Activated CD8-positive, alpha-beta T cell treated with anti-CD3 and anti-CD28 coated beads, Interleukin-2, amount 10 ng/mL, durations not matched to agents 7 days and 5 days (primary cell): Measurements from ENCODE around the gene SLIRP. TPM values are rescaled to one million over a fixed set of nuclear protein-coding genes. Genes with fewer than 3 reads are reported as not detected.

ENCODE experiments used
- ATAC-seq: fragments of 150-1000 bp; cut with Tn5 transposase; one replicate; pipeline ENCODE4 v1.10.0; 2021; ENCODE audit warnings: moderate library complexity
- CTCF ChIA-PET: fragments of 350-600 bp; sonication (Branson Sonifier 250); formaldehyde crosslinking; loops from one replicate; lab custom pipeline; 2021; ENCODE audit warnings: antibody characterized with exemption; lab: Charles Lee
- POLR2A ChIA-PET: fragments of 350-600 bp; sonication (Branson Sonifier 250); formaldehyde crosslinking; loops from one replicate; lab custom pipeline; 2021; ENCODE audit warnings: antibody characterized with exemption; lab: Charles Lee
- DNase-seq: peaks from one replicate; pipeline ENCODE4 v3.0.0-alpha.2; 2020
- H3K27ac Mint-ChIP-seq: one replicate; pipeline ENCODE4 v1.8.0; 2021; ENCODE audit warnings: mild to moderate bottlenecking, mixed read lengths
- H3K27me3 Mint-ChIP-seq: one replicate; pipeline ENCODE4 v1.8.0; 2021; ENCODE audit warnings: low read depth, mixed read lengths
- H3K36me3 Mint-ChIP-seq: one replicate; pipeline ENCODE4 v1.8.0; 2021; ENCODE audit warnings: low read depth, mixed read lengths
- H3K4me1 Mint-ChIP-seq: one replicate; pipeline ENCODE4 v1.8.0; 2021; ENCODE audit warnings: low read depth, mixed read lengths
- H3K4me3 Mint-ChIP-seq: one replicate; pipeline ENCODE4 v1.8.0; 2021; ENCODE audit warnings: mild to moderate bottlenecking, mixed read lengths
- H3K9me3 Mint-ChIP-seq: one replicate; pipeline ENCODE4 v1.8.0; 2022; ENCODE audit warnings: mixed read lengths; ENCODE audit not compliant: insufficient read depth
- total RNA-seq, 2 experiments: library from RNA; stranded (reverse); gene quantifications; one replicate each; pipeline ENCODE4 v1.2.3, GENCODE V29; 2021

Gene SLIRP
- total RNA-seq, 2 experiments from 2014 or later = 92.1 to 101 TPM

DNA sequence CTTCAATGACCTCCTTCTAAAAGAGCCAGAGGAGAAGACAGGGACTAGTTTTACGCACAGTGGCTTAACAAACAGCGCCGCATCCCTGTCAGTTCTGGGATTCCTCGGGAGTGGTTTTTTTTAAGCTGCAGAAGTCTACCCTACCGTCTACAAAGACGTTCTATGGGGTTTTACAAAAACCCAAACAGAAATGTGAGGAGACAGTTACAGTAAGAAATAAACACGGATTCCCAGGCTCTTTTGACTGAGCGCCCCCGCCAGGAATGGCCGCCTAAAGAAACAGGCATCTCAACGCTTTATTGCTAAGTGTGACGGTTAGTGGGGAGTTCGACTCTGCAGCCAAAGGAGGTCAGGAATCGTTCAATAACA is 564 bp upstream of the SLIRP start:
- Mint-ChIP-seq H3K27ac (peak overlapping the region; percentile 90), H3K4me1 (peaks cover 26% of the 10 kb centered on the region), H3K36me3 (peaks cover 35% of the 10 kb centered on the region), H3K4me3 (peak overlapping the region; percentile 89), H3K9me3 (no peaks in the 10 kb centered on the region), H3K27me3 (no peaks in the 10 kb centered on the region)
- ChIA-PET POLR2A (interaction anchor here (1.6 kb wide), 1 partner anchor 154 kb away, joined by 4 read pairs; no protein-coding TSS in a partner anchor), CTCF (interaction anchor here (1.4 to 5.0 kb wide), 2 partner anchors 13 to 248 kb away, joined by 4 to 24 read pairs; no protein-coding TSS in a partner anchor)
- DNase-seq = peak; percentile 38
- ATAC-seq = peak; percentile 31

DNA sequence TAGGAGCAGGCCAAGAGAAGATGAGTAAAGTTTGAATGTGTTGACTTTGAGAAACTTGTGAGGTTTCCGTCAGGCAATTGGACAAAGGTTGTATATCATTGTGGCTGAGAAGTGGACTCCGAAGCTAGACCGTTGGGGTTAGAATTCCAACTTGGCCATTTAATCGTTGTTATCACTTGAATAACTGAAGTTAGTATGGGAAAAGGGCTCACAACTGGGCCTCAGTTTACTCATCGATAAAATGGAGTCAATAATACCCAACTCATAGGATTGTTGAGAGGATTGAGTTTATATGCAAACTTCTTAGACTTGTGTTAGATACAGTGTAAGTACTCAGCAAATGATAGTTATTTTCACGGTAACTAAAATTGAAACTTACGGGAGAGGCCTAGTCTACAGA is 846 bp downstream of the SLIRP start:
- DNase-seq = no peak
- no peaks in the 10 kb centered on the region for H3K9me3 Mint-ChIP-seq
- peak overlapping the region; percentile 90 for H3K27ac Mint-ChIP-seq
- H3K27me3 Mint-ChIP-seq = no peaks in the 10 kb centered on the region
- peaks cover 43% of the 10 kb centered on the region for H3K36me3 Mint-ChIP-seq
- peak overlapping the region; percentile 89 for H3K4me3 Mint-ChIP-seq
- CTCF ChIA-PET = interaction anchor here (0.7 to 5.0 kb wide), 4 partner anchors 12 to 393 kb away, joined by 3 to 24 read pairs (median 4); no protein-coding TSS in a partner anchor
- ATAC-seq = no peak
- peaks cover 28% of the 10 kb centered on the region for H3K4me1 Mint-ChIP-seq
- POLR2A ChIA-PET = interaction anchor here (0.6 to 1.6 kb wide), 6 partner anchors 9 to 252 kb away, joined by 3 to 4 read pairs (median 3); partner anchors contain the start of gene VIPAS39

DNA sequence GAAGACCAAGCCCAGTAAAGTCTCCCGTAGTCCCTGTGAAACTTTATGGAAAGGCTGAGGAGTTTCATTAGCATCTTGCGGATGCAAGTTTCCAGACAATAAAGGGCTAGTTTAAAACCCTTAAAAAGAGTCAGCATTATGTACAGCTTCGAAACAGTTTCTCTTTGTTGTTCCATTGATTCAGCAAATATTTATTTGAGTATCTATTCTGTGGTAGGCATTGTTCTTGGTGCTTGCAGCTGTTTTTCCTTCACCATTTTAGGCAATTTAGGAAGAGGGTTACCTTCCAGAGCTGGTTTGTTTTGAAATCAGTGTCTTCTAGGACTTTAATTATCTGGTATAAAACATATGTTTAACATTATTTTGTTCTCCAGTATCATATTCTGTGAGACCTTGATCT is 1.5 kb downstream of the SLIRP start:
- Mint-ChIP-seq H3K36me3 (peaks cover 37% of the 10 kb centered on the region), H3K4me1 (peaks cover 28% of the 10 kb centered on the region), H3K27ac (peak overlapping the region; percentile 3), H3K4me3 (peak overlapping the region; percentile 89), H3K27me3 (no peaks in the 10 kb centered on the region), H3K9me3 (no peaks in the 10 kb centered on the region)
- DNase-seq = no peak
- POLR2A ChIA-PET = interaction anchor here (1.5 kb wide), 1 partner anchor 102 kb away, joined by 3 read pairs; no protein-coding TSS in a partner anchor
- ATAC-seq = no peak
- CTCF ChIA-PET = interaction anchor here (0.7 to 5.0 kb wide), 3 partner anchors 11 to 393 kb away, joined by 3 to 24 read pairs (median 3); no protein-coding TSS in a partner anchor

DNA sequence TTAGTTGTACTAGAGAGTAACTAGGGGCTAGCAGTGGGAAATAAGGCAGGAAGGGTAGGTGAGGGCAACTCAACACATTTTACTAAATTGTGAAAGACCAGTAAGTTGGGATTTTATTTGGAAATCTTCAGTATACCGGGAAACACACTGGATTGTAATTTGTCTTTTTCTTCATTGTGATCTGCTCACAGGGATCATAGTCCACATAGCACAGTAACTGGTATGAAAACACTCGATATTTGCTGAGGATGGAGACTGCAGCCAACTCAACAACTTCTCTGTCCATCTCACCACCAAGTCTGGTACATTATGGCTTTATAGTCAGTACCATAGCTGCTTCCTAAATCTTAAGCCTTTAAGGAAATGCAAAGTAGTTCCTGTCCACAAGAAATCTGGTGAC is 2.5 kb downstream of the SLIRP start:
- POLR2A ChIA-PET = no interaction called here
- Mint-ChIP-seq H3K4me1 (peaks cover 31% of the 10 kb centered on the region), H3K9me3 (no peaks in the 10 kb centered on the region), H3K27ac (no peak overlapping the region), H3K4me3 (no peak overlapping the region), H3K36me3 (peaks cover 41% of the 10 kb centered on the region), H3K27me3 (no peaks in the 10 kb centered on the region)
- DNase-seq (no peak), ATAC-seq (no peak)
- CTCF ChIA-PET = no interaction called here

DNA sequence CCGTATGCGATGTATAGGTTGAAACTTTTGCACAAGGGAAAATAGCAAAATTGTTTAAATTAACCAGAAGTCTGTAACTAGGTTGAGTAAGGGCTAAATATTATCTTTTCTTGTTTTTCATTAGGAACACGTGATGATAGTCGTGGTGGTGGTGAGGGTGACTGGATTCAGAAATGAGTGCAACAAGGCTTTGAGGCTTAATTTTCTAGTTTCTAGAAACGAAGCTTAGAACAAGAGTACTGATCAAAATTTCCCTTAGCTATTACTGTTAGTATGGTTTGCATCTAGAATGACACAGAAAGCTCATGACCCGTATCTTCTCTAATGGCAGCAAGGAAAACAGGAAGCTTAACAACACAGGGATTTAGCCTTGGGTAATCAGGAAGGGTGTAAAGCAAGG is 7.0 kb downstream of the SLIRP start:
- Mint-ChIP-seq H3K36me3 (peaks cover 52% of the 10 kb centered on the region), H3K27ac (no peak overlapping the region), H3K4me1 (peaks cover 12% of the 10 kb centered on the region), H3K4me3 (no peak overlapping the region), H3K27me3 (no peaks in the 10 kb centered on the region), H3K9me3 (no peaks in the 10 kb centered on the region)
- POLR2A ChIA-PET = no interaction called here
- no peak for ATAC-seq
- DNase-seq = no peak
- CTCF ChIA-PET = interaction anchor here (0.6 to 1.0 kb wide), 2 partner anchors 18 to 394 kb away, joined by 3 read pairs; partner anchors contain the start of gene GSTZ1

DNA sequence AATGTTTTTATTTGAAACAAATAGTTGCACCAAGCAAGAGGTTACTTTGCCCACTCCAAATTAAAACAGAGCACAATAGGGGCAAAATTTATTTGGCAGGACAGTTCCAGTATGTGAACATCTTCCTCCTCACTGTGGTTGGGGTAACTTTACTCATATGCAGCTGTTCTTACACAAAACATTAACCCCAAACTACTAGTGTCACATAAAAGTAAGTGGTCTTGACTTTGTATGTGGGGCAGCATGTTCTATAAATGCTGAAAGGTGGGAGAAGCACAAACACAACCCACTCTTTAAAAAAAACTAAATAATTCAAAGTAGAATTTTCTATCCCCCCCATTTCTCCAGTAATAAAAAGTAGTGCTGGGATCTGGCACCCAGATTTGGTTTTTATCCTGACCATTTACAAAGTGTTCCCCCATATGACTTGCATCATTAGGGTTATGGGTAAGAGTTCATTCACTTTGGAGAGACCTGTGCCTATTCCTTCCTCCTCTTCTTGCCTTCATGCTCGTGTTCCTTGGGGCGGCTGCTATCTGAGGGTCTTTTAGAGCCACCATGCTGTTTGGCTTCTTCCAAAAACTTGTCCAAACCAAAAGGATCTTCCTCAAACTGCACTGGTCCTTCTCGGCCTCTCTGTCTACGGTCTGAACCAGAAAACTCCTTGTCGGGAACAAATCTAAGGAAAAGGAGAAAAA is 9.9 kb downstream of the SLIRP start:
- ChIA-PET CTCF (no interaction called here), POLR2A (interaction anchor here (0.6 kb wide), 1 partner anchor 17 kb away, joined by 3 read pairs; no protein-coding TSS in a partner anchor)
- Mint-ChIP-seq H3K9me3 (no peaks in the 10 kb centered on the region), H3K36me3 (peaks cover 55% of the 10 kb centered on the region), H3K4me1 (peaks cover 4% of the 10 kb centered on the region), H3K27ac (no peak overlapping the region), H3K4me3 (no peak overlapping the region), H3K27me3 (no peaks in the 10 kb centered on the region)
- ATAC-seq = no peak
- no peak for DNase-seq

DNA sequence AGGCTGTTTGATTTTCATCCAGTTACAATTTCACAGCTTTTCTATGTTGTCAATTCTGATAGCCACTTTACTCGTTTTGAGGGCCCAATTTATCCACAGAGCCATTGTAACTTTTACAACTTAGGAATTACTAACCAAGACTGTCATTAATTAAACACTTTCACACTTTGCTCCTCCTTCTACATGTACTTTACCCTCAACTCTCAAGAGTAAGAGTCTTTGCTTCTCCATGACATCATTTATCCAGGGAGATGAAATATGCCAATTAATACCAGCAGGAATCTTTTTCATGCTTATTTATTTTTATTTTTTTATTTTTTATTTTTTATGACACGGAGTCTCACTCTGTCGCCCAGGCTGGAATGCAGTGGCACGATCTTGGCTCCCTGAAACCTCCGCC is 13.5 kb downstream of the SLIRP start:
- Mint-ChIP-seq H3K27me3 (no peaks in the 10 kb centered on the region), H3K4me1 (no peaks in the 10 kb centered on the region), H3K4me3 (no peak overlapping the region), H3K36me3 (peaks cover 63% of the 10 kb centered on the region), H3K9me3 (no peaks in the 10 kb centered on the region), H3K27ac (no peak overlapping the region)
- DNase-seq (no peak), ATAC-seq (no peak)
- POLR2A ChIA-PET = interaction anchor here (1.2 kb wide), 1 partner anchor 38 kb away, joined by 3 read pairs; no protein-coding TSS in a partner anchor
- CTCF ChIA-PET = interaction anchor here (0.7 to 1.0 kb wide), 3 partner anchors 11 to 262 kb away, joined by 3 read pairs; no protein-coding TSS in a partner anchor

DNA sequence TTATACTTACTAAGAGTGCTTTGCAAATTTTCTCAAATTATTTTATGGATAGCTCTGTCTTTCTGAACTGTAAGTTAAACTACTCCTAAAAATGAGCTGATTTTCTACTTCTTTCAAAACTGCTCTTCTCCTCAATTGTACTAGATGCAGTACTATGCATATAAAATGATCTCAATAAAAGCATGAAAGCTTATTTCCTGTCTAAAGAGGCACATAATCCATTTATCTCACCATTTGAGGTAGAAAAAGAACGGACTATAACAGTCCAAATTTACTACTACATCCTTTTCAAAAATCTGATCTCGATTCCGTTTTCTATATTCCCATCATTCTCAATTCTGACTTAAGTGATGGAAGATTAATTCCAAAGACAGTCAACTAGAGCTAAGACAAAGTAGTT is 14.4 kb downstream of the SLIRP start:
- no peak overlapping the region for H3K27ac Mint-ChIP-seq
- CTCF ChIA-PET = no interaction called here
- H3K27me3 Mint-ChIP-seq = no peaks in the 10 kb centered on the region

DNA sequence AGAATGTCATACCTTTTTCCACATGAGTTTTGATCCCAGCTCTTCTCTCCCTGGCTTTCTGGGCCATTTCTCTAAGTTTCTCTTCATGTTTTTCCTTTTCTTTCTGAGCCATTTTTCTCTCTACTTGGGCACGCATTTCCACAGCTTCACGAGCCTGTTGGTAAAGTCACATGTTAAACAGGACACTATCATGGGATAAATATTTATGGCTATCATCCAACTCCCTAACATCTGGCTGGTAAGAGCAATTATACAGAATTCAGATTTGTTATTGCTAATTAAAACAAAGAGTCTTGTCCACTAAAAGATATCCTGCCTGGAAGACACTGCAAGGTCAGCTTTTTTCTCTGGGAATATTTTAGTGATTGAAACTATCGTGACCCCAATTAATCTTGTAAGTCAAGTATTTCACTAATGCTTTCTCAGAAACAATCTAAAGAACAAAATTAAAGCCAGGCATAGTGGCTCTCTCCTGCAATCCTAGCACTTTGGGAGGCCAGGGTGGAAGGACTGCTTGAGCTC is 23.1 kb downstream of the SLIRP start:
- Mint-ChIP-seq H3K27me3 (no peaks in the 10 kb centered on the region), H3K36me3 (peaks cover 66% of the 10 kb centered on the region), H3K4me1 (no peaks in the 10 kb centered on the region), H3K9me3 (no peaks in the 10 kb centered on the region), H3K27ac (no peak overlapping the region), H3K4me3 (no peak overlapping the region)
- ChIA-PET POLR2A (no interaction called here), CTCF (interaction anchor here (1.0 kb wide), 1 partner anchor 11 kb away, joined by 3 read pairs; no protein-coding TSS in a partner anchor)
- ATAC-seq (no peak), DNase-seq (no peak)

More for the DNA sequence above, 14.4 kb downstream of the SLIRP start:
- Mint-ChIP-seq H3K36me3 (peaks cover 66% of the 10 kb centered on the region), H3K4me1 (no peaks in the 10 kb centered on the region), H3K4me3 (no peak overlapping the region), H3K9me3 (no peaks in the 10 kb centered on the region)
- POLR2A ChIA-PET = interaction anchor here (0.8 kb wide), 1 partner anchor 14 kb away, joined by 3 read pairs; no protein-coding TSS in a partner anchor
- DNase-seq (no peak), ATAC-seq (no peak)

DNA sequence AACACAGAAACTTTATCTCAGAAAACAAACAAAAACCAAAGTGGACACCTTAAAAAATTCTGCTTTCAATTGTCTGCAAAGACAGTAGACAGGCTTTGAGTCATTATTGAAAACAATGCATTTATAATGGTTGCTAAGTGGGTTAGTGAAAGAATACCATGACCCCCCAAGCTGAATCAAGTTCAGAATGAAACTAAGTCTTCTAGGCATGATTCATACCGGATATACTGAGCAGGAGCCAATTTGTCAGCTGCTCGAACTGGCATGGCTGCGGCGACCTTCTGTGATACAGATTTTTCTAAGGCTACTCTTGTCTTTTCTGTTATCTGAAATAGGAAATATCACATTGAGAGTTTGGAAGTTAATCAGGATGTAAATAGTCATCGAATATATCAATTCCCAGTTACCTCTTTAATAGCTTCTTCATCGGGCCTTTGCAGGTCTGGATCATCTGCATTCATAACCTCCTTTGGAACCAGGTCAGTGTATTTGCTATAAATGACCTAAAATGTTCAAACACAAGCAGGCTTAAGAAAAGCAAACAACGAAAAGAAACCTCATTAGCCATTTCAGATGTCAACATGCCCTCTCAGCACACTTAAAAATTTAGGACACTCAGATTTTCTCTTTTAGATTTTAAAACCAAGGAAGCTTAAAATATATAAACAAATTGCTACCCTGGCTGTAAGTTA is 30.8 kb downstream of the SLIRP start:
- Mint-ChIP-seq H3K27ac (peak overlapping the region; percentile 37), H3K4me3 (no peak overlapping the region), H3K9me3 (no peaks in the 10 kb centered on the region), H3K36me3 (peaks cover 56% of the 10 kb centered on the region), H3K4me1 (peaks cover 10% of the 10 kb centered on the region), H3K27me3 (no peaks in the 10 kb centered on the region)
- peak; percentile 74 for ATAC-seq
- ChIA-PET POLR2A (interaction anchor here (0.7 kb wide), 1 partner anchor 97 kb away, joined by 3 read pairs; no protein-coding TSS in a partner anchor), CTCF (no interaction called here)
- no peak for DNase-seq

DNA sequence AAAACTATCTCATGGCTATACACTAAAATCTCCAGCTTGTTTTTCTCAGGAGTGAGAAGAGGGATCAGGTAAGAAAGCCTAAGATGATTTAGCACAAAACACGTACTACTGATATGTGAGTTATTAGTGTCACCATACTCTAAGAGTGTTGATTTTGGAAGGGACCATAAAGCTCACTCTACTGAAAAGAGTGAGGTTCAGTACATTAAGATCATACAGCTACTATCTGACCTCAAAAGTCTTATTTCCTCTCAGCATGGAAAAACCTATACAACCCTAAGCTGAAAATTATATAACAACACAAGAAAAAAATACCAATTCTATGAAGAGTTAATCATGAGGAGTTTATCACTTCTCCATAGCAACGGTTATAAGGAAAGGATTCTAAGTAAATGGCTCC is 33.5 kb downstream of the SLIRP start:
- peak overlapping the region; percentile 48 for H3K27ac Mint-ChIP-seq
- H3K27me3 Mint-ChIP-seq = no peaks in the 10 kb centered on the region
- ATAC-seq (no peak), DNase-seq (no peak)
- H3K4me3 Mint-ChIP-seq = no peak overlapping the region
- H3K4me1 Mint-ChIP-seq = peaks cover 10% of the 10 kb centered on the region
- H3K9me3 Mint-ChIP-seq = no peaks in the 10 kb centered on the region
- CTCF ChIA-PET = interaction anchor here (1.3 kb wide), 2 partner anchors 12 to 22 kb away, joined by 3 to 4 read pairs; no protein-coding TSS in a partner anchor
- H3K36me3 Mint-ChIP-seq = peaks cover 52% of the 10 kb centered on the region
- POLR2A ChIA-PET = no interaction called here
